ENCODE measurements around the gene PISD. TPM values are rescaled to one million over a fixed set of nuclear protein-coding genes. Genes with fewer than 3 reads are reported as not detected.
"Not testable (repeated sequence)": the region's sequence is repeated elsewhere in the genome, so short reads cannot be mapped to it uniquely, and the experiment has no call there.

The PISD gene
- total and polyA plus RNA-seq, 2 donors (not counting 1 experiment from before 2014, with no cell fraction given), result 21.1 to 25.6 TPM

GRCh38 chr22:31602259-31602952, 59.6 kb downstream of the PISD start:
- peak; percentile 91 to 92 for DNase-seq (ENCODE audit: low read depth in 2 of 2)
- no peak overlapping the region for H3K4me3 ChIP-seq (replicated peaks in 1 of 4; ENCODE audit: control extremely low read depth in 1 of 4, insufficient read depth in 1 of 4, low read depth in 3 of 4, low read length in 4 of 4)
- TF ChIP-seq CTCF (conservative IDR thresholded peaks at IDR 0.05 in 1 of 2, IDR thresholded peaks at IDR 0.05 in 1 of 2; ENCODE audit: low read depth in 1 of 2, low read length in 2 of 2) (no peak), EZH2 (IDR thresholded peaks at IDR 0.05; ENCODE audit: low read length, missing control alignments) (no peak)
- peaks cover 4% of the 10 kb centered on the region for H3K36me3 ChIP-seq (ENCODE audit: control insufficient read depth, insufficient read depth, low read length)
- H3K9ac ChIP-seq (ENCODE audit: insufficient read depth, low read length), result no peak overlapping the region
- H3K4me2 ChIP-seq (ENCODE audit: extremely low read depth, insufficient read depth, low read length), result no peak overlapping the region
- H3K27me3 ChIP-seq (ENCODE audit: control insufficient read depth, insufficient read depth, low read length), result no peaks in the 10 kb centered on the region
- H3K27ac ChIP-seq (ENCODE audit: insufficient read depth, low read length), result peak overlapping the region; percentile 51
- H3K9me3 ChIP-seq (ENCODE audit: control insufficient read depth, insufficient read depth, low read depth, low read length), result no peaks in the 10 kb centered on the region
- H3K79me2 ChIP-seq (ENCODE audit: control insufficient read depth, insufficient read depth, low read length), result no peaks in the 10 kb centered on the region
- H2AFZ ChIP-seq (ENCODE audit: low read length), result no peak overlapping the region
- peaks cover 9% of the 10 kb centered on the region for H3K4me1 ChIP-seq (ENCODE audit: control insufficient read depth, extremely low read depth, insufficient read depth, low read length)
- no peaks in the 10 kb centered on the region for H4K20me1 ChIP-seq (ENCODE audit: control insufficient read depth, extremely low read depth, insufficient read depth, low read length)

GRCh38 chr22:31595271-31595670, 66.7 kb downstream of the PISD start:
- Histone ChIP-seq H3K9me3 (ENCODE audit: control insufficient read depth, insufficient read depth, low read depth, low read length) (no peaks in the 10 kb centered on the region), H3K27me3 (ENCODE audit: control insufficient read depth, insufficient read depth, low read length) (no peaks in the 10 kb centered on the region), H3K27ac (ENCODE audit: insufficient read depth, low read length) (no peak overlapping the region), H2AFZ (ENCODE audit: low read length) (no peak overlapping the region), H3K4me2 (ENCODE audit: extremely low read depth, insufficient read depth, low read length) (no peak overlapping the region), H3K4me3 (replicated peaks in 1 of 4; ENCODE audit: control extremely low read depth in 1 of 4, insufficient read depth in 1 of 4, low read depth in 3 of 4, low read length in 4 of 4) (no peak overlapping the region), H3K4me1 (ENCODE audit: control insufficient read depth, extremely low read depth, insufficient read depth, low read length) (no peaks in the 10 kb centered on the region), H4K20me1 (ENCODE audit: control insufficient read depth, extremely low read depth, insufficient read depth, low read length) (no peaks in the 10 kb centered on the region), H3K79me2 (ENCODE audit: control insufficient read depth, insufficient read depth, low read length) (no peaks in the 10 kb centered on the region), H3K36me3 (ENCODE audit: control insufficient read depth, insufficient read depth, low read length) (no peaks in the 10 kb centered on the region), H3K9ac (ENCODE audit: insufficient read depth, low read length) (no peak overlapping the region)
- DNase-seq (ENCODE audit: low read depth in 2 of 2), result no peak
- TF ChIP-seq EZH2 (IDR thresholded peaks at IDR 0.05; ENCODE audit: low read length, missing control alignments) (no peak), CTCF (conservative IDR thresholded peaks at IDR 0.05 in 1 of 2, IDR thresholded peaks at IDR 0.05 in 1 of 2; ENCODE audit: low read depth in 1 of 2, low read length in 2 of 2) (no peak)

- H3K4me2 ChIP-seq (ENCODE audit: extremely low read depth, insufficient read depth, low read length); H4K20me1 ChIP-seq (ENCODE audit: control insufficient read depth, extremely low read depth, insufficient read depth, low read length); H3K27ac ChIP-seq (ENCODE audit: insufficient read depth, low read length); H3K9ac ChIP-seq (ENCODE audit: insufficient read depth, low read length); H3K4me1 ChIP-seq (ENCODE audit: control insufficient read depth, extremely low read depth, insufficient read depth, low read length); H3K79me2 ChIP-seq (ENCODE audit: control insufficient read depth, insufficient read depth, low read length); H3K27me3 ChIP-seq (ENCODE audit: control insufficient read depth, insufficient read depth, low read length); H3K9me3 ChIP-seq (ENCODE audit: control insufficient read depth, insufficient read depth, low read depth, low read length); DNase-seq (ENCODE audit: low read depth in 2 of 2); H3K4me3 ChIP-seq (replicated peaks in 1 of 4; ENCODE audit: control extremely low read depth in 1 of 4, insufficient read depth in 1 of 4, low read depth in 3 of 4, low read length in 4 of 4); H3K36me3 ChIP-seq (ENCODE audit: control insufficient read depth, insufficient read depth, low read length); H2AFZ ChIP-seq (ENCODE audit: low read length): not testable (repeated sequence)
These were observed 71.9 kb downstream of the PISD start for GRCh38 chr22:31590161-31590560.
